ENCODE measurements around the gene AP1S2.

- TF ChIP-seq CTCF (IDR thresholded peaks at IDR 0.05; ENCODE audit: low read length), result no peak
- TF ChIP-seq EZH2 (IDR thresholded peaks at IDR 0.05; ENCODE audit: borderline replicate concordance, low read length), result no peak
Observed at GRCh38 chrX:15894724-15895123, 40.1 kb upstream of the AP1S2 start.
